ENCODE data around the gene RNF125. TPM values are rescaled to one million over a fixed set of nuclear protein-coding genes. Genes with fewer than 3 reads are reported as not detected.
A peak's percentile ranks its signal among the peaks of the same experiment; 100 is the strongest.

Gene RNF125
- polyA plus RNA-seq, 1 donor, result 11.7 TPM

DNA sequence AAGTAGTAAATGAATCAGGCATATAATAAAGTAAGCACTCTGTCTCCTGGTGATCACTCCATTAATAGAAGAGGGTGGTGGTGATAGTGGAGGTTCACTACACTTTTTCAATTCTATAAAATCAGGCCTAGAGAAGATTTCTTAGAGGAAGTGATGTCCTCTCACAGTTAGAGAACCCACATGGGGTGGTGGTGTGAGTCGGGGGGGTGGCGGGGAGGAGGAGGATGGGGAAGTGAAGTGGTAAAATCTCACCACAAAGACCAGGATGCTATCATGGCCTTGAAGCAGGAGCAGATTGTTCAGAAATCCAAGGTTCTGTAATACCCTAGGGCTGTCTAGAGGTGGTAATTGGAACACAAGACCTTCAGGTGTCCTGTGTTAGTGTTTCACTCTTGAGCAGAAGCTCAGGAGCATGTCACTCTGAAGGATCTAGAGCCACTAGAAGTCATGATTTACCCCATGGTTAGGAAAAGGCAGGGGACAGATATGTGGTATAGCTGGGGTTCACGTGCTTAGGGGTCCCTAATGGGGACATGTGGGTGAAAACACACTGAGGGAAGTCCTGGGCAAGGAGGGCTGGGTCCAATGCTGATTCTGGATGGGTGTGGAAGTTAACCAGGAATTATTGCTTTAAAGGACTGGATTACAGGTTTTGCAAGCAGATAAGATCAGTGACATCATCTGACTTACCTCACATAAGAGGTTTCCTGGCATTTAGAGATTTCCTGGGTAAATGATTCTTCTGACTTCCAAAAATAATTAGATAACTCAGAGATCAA lies 31.0 kb downstream of the RNF125 start:
- DNase-seq, result peak; percentile 16 to 55
- no peaks in the 10 kb centered on the region for H3K9me3 ChIP-seq (ENCODE audit: control insufficient read depth, low read depth, low read length)
- peak overlapping the region; percentile 94 for H3K27ac ChIP-seq (ENCODE audit: low read length)
- WGBS (ENCODE audit: insufficient coverage, low lambda C conversion rate), result no CpG with 5 or more reads among the region's 3 CpGs
- H3K36me3 ChIP-seq (ENCODE audit: control insufficient read depth, insufficient read depth, low read length), result peaks cover 1% of the 10 kb centered on the region
- peaks cover 20% of the 10 kb centered on the region for H3K4me1 ChIP-seq (ENCODE audit: control insufficient read depth, insufficient read depth, low read length)
- no peaks in the 10 kb centered on the region for H3K27me3 ChIP-seq (ENCODE audit: control insufficient read depth, insufficient read depth, low read length)
- H3K4me3 ChIP-seq (ENCODE audit: low read length), result no peak overlapping the region

DNA sequence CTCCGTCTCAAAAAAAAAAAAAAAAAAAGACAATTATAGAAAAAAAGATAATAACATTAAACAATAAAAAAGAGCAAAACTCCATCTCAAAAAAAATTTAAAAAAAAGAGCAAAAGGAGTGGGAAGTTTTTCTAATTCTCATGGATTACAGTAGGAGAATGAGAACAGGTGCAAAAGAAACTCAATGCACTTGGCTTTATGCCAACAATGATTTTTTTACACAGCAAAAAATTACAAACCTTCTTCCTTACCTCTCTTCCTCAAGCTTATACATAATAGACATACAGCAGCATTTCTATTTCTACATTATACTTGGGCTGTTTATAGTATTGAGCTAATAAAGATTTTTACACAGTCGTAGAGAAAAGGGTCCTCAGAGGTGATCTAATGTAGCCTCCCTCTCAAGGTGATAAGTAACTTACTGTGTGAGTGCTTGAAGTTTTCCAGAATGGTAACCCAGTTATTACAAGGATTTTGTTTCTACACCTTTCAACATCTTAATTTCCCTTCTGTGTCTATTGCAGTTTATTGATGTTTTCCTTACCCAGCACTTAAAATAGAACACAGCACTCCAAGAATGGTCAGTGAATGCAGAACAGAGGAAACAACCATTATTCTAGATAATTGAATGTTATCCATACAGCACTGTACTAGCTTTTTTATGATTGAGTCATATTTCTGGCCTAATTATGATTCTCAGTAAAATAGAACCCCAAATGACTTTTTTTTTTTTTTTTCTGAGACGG lies 38.2 kb downstream of the RNF125 start:
- no peak overlapping the region for H3K27ac ChIP-seq (ENCODE audit: low read length)
- H3K27me3 ChIP-seq (ENCODE audit: control insufficient read depth, insufficient read depth, low read length), result no peaks in the 10 kb centered on the region
- no peak overlapping the region for H3K4me3 ChIP-seq (ENCODE audit: low read length)
- peak in 1 of 2 donors; percentile 28 for DNase-seq
- 57% methylated on average over 1 of the region's 3 CpGs for WGBS (ENCODE audit: insufficient coverage, low lambda C conversion rate)
- H3K4me1 ChIP-seq (ENCODE audit: control insufficient read depth, insufficient read depth, low read length), result peaks cover 5% of the 10 kb centered on the region
- peaks cover 7% of the 10 kb centered on the region for H3K36me3 ChIP-seq (ENCODE audit: control insufficient read depth, insufficient read depth, low read length)
- no peaks in the 10 kb centered on the region for H3K9me3 ChIP-seq (ENCODE audit: control insufficient read depth, low read depth, low read length)

DNA sequence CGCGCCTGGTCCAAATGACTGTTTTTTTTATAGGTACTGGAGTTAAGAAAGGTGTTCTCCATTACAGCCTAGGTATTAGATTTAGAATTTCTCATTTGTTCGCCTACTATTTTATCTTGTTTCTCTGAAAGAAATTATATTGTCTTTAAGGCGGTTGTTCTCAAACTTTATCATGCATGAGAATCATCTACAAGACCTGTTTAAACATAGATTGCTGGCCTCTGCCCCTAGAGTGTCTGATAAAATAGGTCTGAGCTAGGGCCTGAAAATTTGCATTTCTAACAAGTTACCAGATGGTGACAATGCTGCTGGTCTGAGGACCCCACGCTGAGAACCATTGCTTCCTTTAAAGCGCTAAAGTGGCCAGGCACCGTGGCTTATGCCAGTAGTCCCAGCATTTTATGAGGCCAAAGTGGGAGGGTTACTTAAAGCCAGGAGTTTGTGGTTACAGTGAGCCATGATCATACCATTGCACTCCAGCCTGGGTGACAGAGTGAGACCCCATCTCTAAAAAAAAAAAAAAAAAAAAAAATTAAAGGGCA lies 39.1 kb downstream of the RNF125 start:
- Histone ChIP-seq H3K4me3 (ENCODE audit: low read length) (no peak overlapping the region), H3K9me3 (ENCODE audit: control insufficient read depth, low read depth, low read length) (no peaks in the 10 kb centered on the region), H3K27ac (ENCODE audit: low read length) (no peak overlapping the region), H3K27me3 (ENCODE audit: control insufficient read depth, insufficient read depth, low read length) (no peaks in the 10 kb centered on the region), H3K36me3 (ENCODE audit: control insufficient read depth, insufficient read depth, low read length) (peaks cover 7% of the 10 kb centered on the region), H3K4me1 (ENCODE audit: control insufficient read depth, insufficient read depth, low read length) (peaks cover 5% of the 10 kb centered on the region)
- WGBS (ENCODE audit: insufficient coverage, low lambda C conversion rate), result 40% methylated on average over 2 of the region's 7 CpGs
- peak in 1 of 2 donors; percentile 10 for DNase-seq

DNA sequence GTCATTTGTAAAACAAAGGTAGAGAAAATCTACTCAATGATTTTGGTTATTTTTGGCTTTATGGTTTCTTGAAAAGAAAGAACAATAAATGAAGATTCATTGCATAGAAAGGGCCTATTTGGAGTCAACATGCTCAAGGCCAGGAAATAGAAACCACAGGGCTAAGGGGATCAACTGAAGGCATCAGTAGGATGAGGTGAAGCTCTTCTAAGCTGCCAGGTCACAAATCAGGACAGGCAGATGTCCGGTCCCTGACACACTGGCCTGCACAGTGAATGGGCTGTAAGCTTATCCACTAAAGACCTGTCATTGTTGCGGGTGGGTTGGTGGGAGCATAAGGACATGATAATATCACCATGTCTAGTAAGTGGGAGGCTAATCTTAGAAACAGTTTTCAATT lies 41.4 kb downstream of the RNF125 start:
- Histone ChIP-seq H3K4me1 (ENCODE audit: control insufficient read depth, insufficient read depth, low read length) (peaks cover 5% of the 10 kb centered on the region), H3K9me3 (ENCODE audit: control insufficient read depth, low read depth, low read length) (no peaks in the 10 kb centered on the region), H3K27me3 (ENCODE audit: control insufficient read depth, insufficient read depth, low read length) (no peaks in the 10 kb centered on the region), H3K4me3 (ENCODE audit: low read length) (no peak overlapping the region), H3K27ac (ENCODE audit: low read length) (no peak overlapping the region), H3K36me3 (ENCODE audit: control insufficient read depth, insufficient read depth, low read length) (peaks cover 4% of the 10 kb centered on the region)
- WGBS (ENCODE audit: insufficient coverage, low lambda C conversion rate), result no CpG with 5 or more reads among the region's 2 CpGs
- DNase-seq, result no peak

DNA sequence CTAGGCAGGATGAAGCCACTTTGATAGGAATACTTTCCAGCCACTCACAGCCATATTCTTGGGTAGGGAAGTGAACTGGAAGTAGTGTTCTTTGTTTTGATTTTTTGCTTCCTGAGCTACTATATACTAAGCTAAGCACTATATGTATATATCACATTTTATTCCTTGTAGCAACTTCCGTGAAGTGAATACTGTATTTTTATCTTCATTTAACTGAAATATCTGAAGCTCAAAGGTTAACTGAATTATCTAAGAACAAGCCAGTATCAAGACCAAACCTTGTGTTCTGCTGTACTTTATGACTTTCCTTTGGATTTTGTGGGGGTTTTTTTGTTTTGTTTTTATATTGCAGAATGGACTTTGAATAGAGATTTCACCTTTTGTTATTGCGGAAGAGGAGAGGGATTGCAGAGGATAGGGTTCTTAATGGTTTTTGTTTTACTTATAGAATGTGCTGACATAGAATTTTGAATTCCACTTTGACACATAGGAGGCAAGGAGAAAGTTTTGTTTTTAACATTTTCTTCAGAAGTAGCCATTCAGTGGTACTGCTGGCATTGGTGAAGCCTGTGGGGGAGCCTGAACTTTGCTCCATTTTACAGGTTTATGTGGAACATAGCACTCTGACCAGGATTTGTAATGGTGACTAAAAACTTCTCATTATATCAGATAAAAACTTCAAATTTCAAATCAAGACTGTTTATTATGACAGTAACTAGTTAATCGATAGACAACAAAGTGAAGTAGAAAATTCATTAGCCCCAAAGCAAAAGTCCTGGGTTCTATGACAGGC lies 48.9 kb downstream of the RNF125 start:
- 40% methylated on average over 1 of the region's 3 CpGs for WGBS (ENCODE audit: insufficient coverage, low lambda C conversion rate)
- Histone ChIP-seq H3K27ac (ENCODE audit: low read length) (peak overlapping the region; percentile 68), H3K27me3 (ENCODE audit: control insufficient read depth, insufficient read depth, low read length) (no peaks in the 10 kb centered on the region), H3K4me1 (ENCODE audit: control insufficient read depth, insufficient read depth, low read length) (peaks cover 15% of the 10 kb centered on the region), H3K9me3 (ENCODE audit: control insufficient read depth, low read depth, low read length) (no peaks in the 10 kb centered on the region), H3K36me3 (ENCODE audit: control insufficient read depth, insufficient read depth, low read length) (no peaks in the 10 kb centered on the region), H3K4me3 (ENCODE audit: low read length) (no peak overlapping the region)
- peak; percentile 30 to 85 for DNase-seq

DNA sequence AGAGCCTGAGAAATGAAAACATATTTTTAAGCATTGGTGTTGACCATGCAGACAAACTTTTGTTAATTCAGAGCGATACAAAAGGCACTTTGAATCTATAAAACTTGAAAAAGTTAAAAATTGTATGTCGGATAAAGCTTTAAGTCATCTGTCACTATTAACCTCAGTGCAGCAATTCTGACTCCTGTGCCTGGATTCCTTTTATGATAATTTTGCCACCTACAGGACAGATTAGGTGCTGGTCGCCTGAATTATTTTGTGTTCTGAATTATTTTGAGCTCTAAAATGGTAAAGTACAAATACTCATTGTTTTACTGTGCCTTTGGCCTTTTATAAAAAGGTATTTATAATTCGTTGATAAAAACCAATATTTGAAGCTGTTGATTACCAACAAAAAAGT lies 53.7 kb downstream of the RNF125 start:
- 60% methylated on average over 1 of the region's 4 CpGs for WGBS (ENCODE audit: insufficient coverage, low lambda C conversion rate)
- no peak for DNase-seq
- H3K27ac ChIP-seq (ENCODE audit: low read length), result no peak overlapping the region
- no peak overlapping the region for H3K4me3 ChIP-seq (ENCODE audit: low read length)
- H3K9me3 ChIP-seq (ENCODE audit: control insufficient read depth, low read depth, low read length), result no peaks in the 10 kb centered on the region
- peaks cover 2% of the 10 kb centered on the region for H3K36me3 ChIP-seq (ENCODE audit: control insufficient read depth, insufficient read depth, low read length)
- H3K4me1 ChIP-seq (ENCODE audit: control insufficient read depth, insufficient read depth, low read length), result peaks cover 9% of the 10 kb centered on the region
- no peaks in the 10 kb centered on the region for H3K27me3 ChIP-seq (ENCODE audit: control insufficient read depth, insufficient read depth, low read length)

DNA sequence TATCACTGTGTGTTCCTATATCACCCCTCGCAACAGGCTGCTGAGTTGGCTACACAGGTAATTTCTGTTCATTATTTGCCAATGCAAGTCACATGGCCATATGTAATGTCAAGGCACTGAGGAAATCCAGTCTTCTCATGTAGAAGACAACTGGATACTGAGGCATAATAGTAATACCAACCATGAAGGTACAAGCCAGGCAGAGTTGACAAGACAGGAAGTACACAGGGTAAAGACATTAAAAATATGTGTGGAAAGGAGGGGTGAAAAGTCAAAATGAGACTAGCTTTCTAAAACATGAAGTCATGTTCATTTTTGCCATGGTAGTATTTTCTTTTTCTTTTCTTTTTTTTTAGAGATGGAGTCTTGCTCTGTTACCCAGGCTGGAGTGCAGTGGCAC lies 55.6 kb downstream of the RNF125 start:
- no peak overlapping the region for H3K27ac ChIP-seq (ENCODE audit: low read length)
- no peaks in the 10 kb centered on the region for H3K27me3 ChIP-seq (ENCODE audit: control insufficient read depth, insufficient read depth, low read length)
- H3K36me3 ChIP-seq (ENCODE audit: control insufficient read depth, insufficient read depth, low read length), result peaks cover 2% of the 10 kb centered on the region
- no peaks in the 10 kb centered on the region for H3K4me1 ChIP-seq (ENCODE audit: control insufficient read depth, insufficient read depth, low read length)
- H3K4me3 ChIP-seq (ENCODE audit: low read length), result no peak overlapping the region
- H3K9me3 ChIP-seq (ENCODE audit: control insufficient read depth, low read depth, low read length), result no peaks in the 10 kb centered on the region
- no peak for DNase-seq
- no CpG with 5 or more reads among the region's 1 CpG for WGBS (ENCODE audit: insufficient coverage, low lambda C conversion rate)

DNA sequence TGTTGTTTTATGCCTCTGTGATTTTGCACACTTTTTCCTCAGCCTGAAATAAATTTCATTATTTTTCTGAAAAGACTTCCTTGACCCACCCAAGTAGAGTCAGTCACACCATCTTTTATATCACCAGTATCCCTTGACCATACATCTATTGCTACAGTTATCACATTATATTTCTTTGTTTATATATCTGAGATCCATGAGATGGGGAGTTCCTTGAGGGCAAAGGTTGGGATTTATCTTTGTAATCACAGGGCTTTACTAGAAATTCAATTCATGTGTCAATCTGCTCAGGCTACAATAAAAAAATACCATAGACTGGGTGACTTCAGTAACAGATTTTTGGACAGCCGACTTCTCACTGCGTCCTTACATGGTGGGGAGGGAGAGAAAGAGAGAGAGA lies 60.2 kb downstream of the RNF125 start:
- no peaks in the 10 kb centered on the region for H3K9me3 ChIP-seq (ENCODE audit: control insufficient read depth, low read depth, low read length)
- no peaks in the 10 kb centered on the region for H3K4me1 ChIP-seq (ENCODE audit: control insufficient read depth, insufficient read depth, low read length)
- H3K27ac ChIP-seq (ENCODE audit: low read length), result no peak overlapping the region
- WGBS (ENCODE audit: insufficient coverage, low lambda C conversion rate), result no CpG with 5 or more reads among the region's 2 CpGs
- no peaks in the 10 kb centered on the region for H3K27me3 ChIP-seq (ENCODE audit: control insufficient read depth, insufficient read depth, low read length)
- no peak for DNase-seq
- peaks cover 2% of the 10 kb centered on the region for H3K36me3 ChIP-seq (ENCODE audit: control insufficient read depth, insufficient read depth, low read length)
- H3K4me3 ChIP-seq (ENCODE audit: low read length), result no peak overlapping the region

DNA sequence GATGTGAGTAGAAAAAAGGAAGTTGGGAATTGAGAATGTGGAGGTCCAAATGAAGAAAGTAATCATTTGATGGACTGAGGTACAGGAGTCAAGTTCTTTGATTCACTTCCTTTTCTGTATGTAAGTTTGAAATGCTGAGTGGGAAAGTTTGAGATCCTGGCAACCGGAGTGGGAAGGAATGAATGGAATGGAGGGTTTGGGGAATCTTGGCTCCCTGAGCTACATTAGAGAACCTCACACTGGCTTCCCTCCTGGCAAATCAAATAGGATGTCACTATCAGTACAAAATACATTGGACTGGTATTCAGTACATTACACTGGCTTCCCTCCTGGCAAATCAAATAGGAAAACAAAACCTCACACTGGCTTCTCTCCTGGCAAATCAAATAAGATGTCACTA lies 63.3 kb downstream of the RNF125 start:
- Histone ChIP-seq H3K4me1 (ENCODE audit: control insufficient read depth, insufficient read depth, low read length) (no peaks in the 10 kb centered on the region), H3K36me3 (ENCODE audit: control insufficient read depth, insufficient read depth, low read length) (no peaks in the 10 kb centered on the region), H3K9me3 (ENCODE audit: control insufficient read depth, low read depth, low read length) (no peaks in the 10 kb centered on the region), H3K27me3 (ENCODE audit: control insufficient read depth, insufficient read depth, low read length) (no peaks in the 10 kb centered on the region), H3K27ac (ENCODE audit: low read length) (no peak overlapping the region), H3K4me3 (ENCODE audit: low read length) (no peak overlapping the region)
- no CpG with 5 or more reads among the region's 1 CpG for WGBS (ENCODE audit: insufficient coverage, low lambda C conversion rate)
- no peak for DNase-seq

DNA sequence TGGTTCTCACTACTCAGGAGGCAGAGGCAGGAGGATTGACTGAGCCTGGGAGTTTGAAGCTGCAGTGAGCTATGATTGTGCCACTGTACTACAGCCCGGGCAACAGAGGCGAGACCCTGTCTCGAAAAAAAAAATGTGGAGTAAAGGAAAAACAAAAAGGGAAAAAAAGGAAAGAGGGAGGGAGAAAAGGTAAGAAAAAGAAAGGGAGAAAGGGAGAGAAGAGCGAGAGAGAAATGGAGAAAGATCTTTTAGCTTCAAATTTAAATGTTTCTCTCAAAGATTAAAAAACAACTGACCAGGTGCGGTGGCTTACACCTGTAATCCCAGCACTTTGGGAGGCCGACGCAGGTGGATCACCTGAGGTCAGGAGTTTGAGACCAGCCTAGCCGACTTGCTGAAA lies 65.2 kb downstream of the RNF125 start:
- H3K27ac ChIP-seq (ENCODE audit: low read length), result no peak overlapping the region
- DNase-seq, result no peak
- H3K9me3 ChIP-seq (ENCODE audit: control insufficient read depth, low read depth, low read length), result no peaks in the 10 kb centered on the region
- H3K36me3 ChIP-seq (ENCODE audit: control insufficient read depth, insufficient read depth, low read length), result no peaks in the 10 kb centered on the region
- WGBS (ENCODE audit: insufficient coverage, low lambda C conversion rate), result 100% methylated on average over 4 of the region's 8 CpGs
- no peaks in the 10 kb centered on the region for H3K4me1 ChIP-seq (ENCODE audit: control insufficient read depth, insufficient read depth, low read length)
- H3K4me3 ChIP-seq (ENCODE audit: low read length), result no peak overlapping the region
- no peaks in the 10 kb centered on the region for H3K27me3 ChIP-seq (ENCODE audit: control insufficient read depth, insufficient read depth, low read length)

All from large intestine (tissue), 3 donors.